OCI-LY1 (cell line): ENCODE data around the gene CASTOR2.

Experiments
- H2AFZ ChIP-seq: fragments of 200-600 bp; sonication (generic), shearing (Covaris generic); 2 replicates; pipeline ENCODE4 v1.6.0; 2014; ENCODE audit warnings: antibody characterized with exemption, mild to moderate bottlenecking, low read length
- H3F3A ChIP-seq: fragments of 200-600 bp; sonication (generic), shearing (Covaris generic); 2 replicates; pipeline ENCODE4 v1.6.0; 2014; ENCODE audit warnings: mild to moderate bottlenecking, antibody characterized with exemption, low read length, moderate library complexity; ENCODE audit not compliant: insufficient read depth
- H3K27ac ChIP-seq: fragments of 200-600 bp; sonication (generic); 2 replicates; pipeline ENCODE4 v1.5.1; 2014; ENCODE audit warnings: low read length, mixed run types, mild to moderate bottlenecking, low read depth; ENCODE audit not compliant: poor library complexity, severe bottlenecking
- H3K27me3 ChIP-seq: fragments of 200-600 bp; sonication (generic); 2 replicates; pipeline ENCODE4 v1.6.0; 2014; ENCODE audit warnings: antibody characterized with exemption, mild to moderate bottlenecking, low read length, moderate library complexity; ENCODE audit not compliant: insufficient read depth
- H3K36me3 ChIP-seq: fragments of 200-600 bp; sonication (generic); 2 replicates; pipeline ENCODE4 v1.6.1; 2014; ENCODE audit warnings: mild to moderate bottlenecking, antibody characterized with exemption, low read length, moderate library complexity, mixed read lengths; ENCODE audit not compliant: insufficient read depth
- H3K4me1 ChIP-seq: fragments of 200-600 bp; sonication (generic); 2 replicates; pipeline ENCODE4 v1.5.1; 2014; ENCODE audit warnings: mild to moderate bottlenecking, low read length, moderate library complexity; ENCODE audit not compliant: insufficient read depth, severe bottlenecking
- H3K4me2 ChIP-seq: fragments of 200-600 bp; sonication (generic), shearing (Covaris generic); 2 replicates; pipeline ENCODE4 v1.6.1; 2014; ENCODE audit warnings: low read length
- H3K4me3 ChIP-seq: fragments of 200-600 bp; sonication (generic); 2 replicates; pipeline ENCODE4 v1.5.1; 2014; ENCODE audit warnings: low read length, low read depth, mild to moderate bottlenecking, mixed read lengths; ENCODE audit not compliant: poor library complexity, severe bottlenecking
- H3K79me2 ChIP-seq: fragments of 200-600 bp; shearing (Covaris generic); 2 replicates; pipeline ENCODE4 v1.6.1; 2016; ENCODE audit warnings: mixed run types, low read length, mixed read lengths; ENCODE audit not compliant: insufficient read depth
- H3K9ac ChIP-seq: fragments of 200-600 bp; sonication (generic), shearing (Covaris generic); 2 replicates; pipeline ENCODE4 v1.6.1; 2014; ENCODE audit warnings: mild to moderate bottlenecking, low read length, mixed read lengths
- H3K9me2 ChIP-seq: fragments of 200-600 bp; sonication (generic), shearing (Covaris generic); 2 replicates; pipeline ENCODE4 v1.6.1; 2014; ENCODE audit warnings: low read depth, mild to moderate bottlenecking, low read length, mixed read lengths
- H3K9me3 ChIP-seq: fragments of 200-600 bp; shearing (Covaris generic); 2 replicates; pipeline ENCODE4 v1.6.1; 2014; ENCODE audit warnings: low read length, mixed read lengths
- H4K20me1 ChIP-seq: fragments of 200-600 bp; sonication (generic), shearing (Covaris generic); 2 replicates; pipeline ENCODE4 v1.6.0; 2016; ENCODE audit warnings: mild to moderate bottlenecking, low read length; ENCODE audit not compliant: insufficient read depth
- CTCF ChIP-seq: fragments of 200-600 bp; sonication (generic), shearing (Covaris generic); IDR thresholded peaks from 2 replicates; pipeline ENCODE4 v1.5.1; 2017; ENCODE audit warnings: mild to moderate bottlenecking, antibody characterized with exemption, low read length, moderate library complexity, mixed read lengths
- EZH2 ChIP-seq: fragments of 200-600 bp; sonication (generic), shearing (Covaris generic); IDR thresholded peaks from 2 replicates; pipeline ENCODE4 v1.8.0; 2017; ENCODE audit warnings: borderline replicate concordance, mixed run types, mild to moderate bottlenecking, antibody characterized with exemption, low read length, moderate library complexity, mixed read lengths

CASTOR2 gene

GRCh38 chr7:75042286-75042685 lies 77.8 kb downstream of the CASTOR2 start:
- Histone ChIP-seq H3K27ac (no peak overlapping the region), H3F3A (no peaks in the 10 kb centered on the region), H3K27me3 (no peaks in the 10 kb centered on the region), H3K9me2 (no peaks in the 10 kb centered on the region), H4K20me1 (no peaks in the 10 kb centered on the region), H3K9me3 (no peaks in the 10 kb centered on the region), H3K79me2 (no peaks in the 10 kb centered on the region), H2AFZ (no peak overlapping the region), H3K4me3 (no peak overlapping the region), H3K4me2 (no peak overlapping the region), H3K4me1 (no peaks in the 10 kb centered on the region), H3K36me3 (peaks cover 21% of the 10 kb centered on the region; the same call in 1 of the 2 replicates), H3K9ac (no peak overlapping the region)
- TF ChIP-seq CTCF: no peak
- no peak for TF ChIP-seq EZH2

- Histone ChIP-seq H3K9ac (no peak overlapping the region), H3F3A (no peaks in the 10 kb centered on the region)
- TF ChIP-seq CTCF (no peak), EZH2 (no peak)
Observed at GRCh38 chr7:75042831-75043703, 78.6 kb downstream of the CASTOR2 start.

GRCh38 chr7:75045881-75046280 lies 81.4 kb downstream of the CASTOR2 start:
- no peaks in the 10 kb centered on the region for H3K9me2 ChIP-seq
- H3K4me1 ChIP-seq: no peaks in the 10 kb centered on the region
- H4K20me1 ChIP-seq: no peaks in the 10 kb centered on the region
- H3K79me2 ChIP-seq: no peaks in the 10 kb centered on the region
- no peak overlapping the region for H2AFZ ChIP-seq
- TF ChIP-seq EZH2: no peak
- no peak overlapping the region for H3K27ac ChIP-seq
- H3K9me3 ChIP-seq: no peaks in the 10 kb centered on the region
- no peak overlapping the region for H3K4me3 ChIP-seq
- no peak overlapping the region for H3K9ac ChIP-seq
- H3K4me2 ChIP-seq: no peak overlapping the region
- no peaks in the 10 kb centered on the region for H3K27me3 ChIP-seq
- peaks cover 42% of the 10 kb centered on the region for H3K36me3 ChIP-seq
- no peaks in the 10 kb centered on the region for H3F3A ChIP-seq

More at GRCh38 chr7:75042831-75043703, 78.6 kb downstream of the CASTOR2 start:
- no peak overlapping the region for H3K4me2 ChIP-seq
- H3K36me3 ChIP-seq: peaks cover 21% of the 10 kb centered on the region; the same call in 1 of the 2 replicates
- no peak overlapping the region for H2AFZ ChIP-seq
- no peaks in the 10 kb centered on the region for H3K27me3 ChIP-seq
- no peaks in the 10 kb centered on the region for H3K9me3 ChIP-seq
- no peaks in the 10 kb centered on the region for H3K79me2 ChIP-seq
- H3K4me3 ChIP-seq: no peak overlapping the region
- no peaks in the 10 kb centered on the region for H4K20me1 ChIP-seq
- H3K9me2 ChIP-seq: no peaks in the 10 kb centered on the region
- H3K27ac ChIP-seq: no peak overlapping the region
- H3K4me1 ChIP-seq: no peaks in the 10 kb centered on the region
